NCI-H2171 treated with DMSO at 0.1 percent for 48 hours (cell line): Measurements from ENCODE around the gene SP2.

Source experiments
- DNase-seq: peaks from one replicate; lab custom pipeline; 2025; lab: John Stamatoyannopoulos, UW

SP2 gene

GRCh38 chr17:47871048-47871447 is 25.0 kb upstream of the SP2 start:
- no peak for DNase-seq

- DNase-seq, result no peak
These were observed 23.9 kb upstream of the SP2 start for GRCh38 chr17:47872019-47872650.

GRCh38 chr17:47872651-47873161 is 23.3 kb upstream of the SP2 start:
- no peak for DNase-seq

GRCh38 chr17:47873200-47874090 is 22.6 kb upstream of the SP2 start:
- DNase-seq, result no peak

GRCh38 chr17:47875011-47875985 is 20.7 kb upstream of the SP2 start:
- peak; percentile 42 for DNase-seq

- DNase-seq, result no peak
These were observed 18.5 kb upstream of the SP2 start for GRCh38 chr17:47877368-47878034.

GRCh38 chr17:47878203-47879027 is 17.6 kb upstream of the SP2 start:
- no peak for DNase-seq

- no peak for DNase-seq
These were observed 16.9 kb upstream of the SP2 start for GRCh38 chr17:47879028-47879585.

- DNase-seq, result no peak
These were observed 16.1 kb upstream of the SP2 start for GRCh38 chr17:47879776-47880454.

- DNase-seq, result no peak
These were observed 13.8 kb upstream of the SP2 start for GRCh38 chr17:47882247-47882646.

GRCh38 chr17:47882695-47883588 is 13.1 kb upstream of the SP2 start:
- DNase-seq, result no peak

GRCh38 chr17:47883589-47884426 is 12.2 kb upstream of the SP2 start:
- no peak for DNase-seq

- no peak for DNase-seq
These were observed 11.7 kb upstream of the SP2 start for GRCh38 chr17:47884427-47884740.

- DNase-seq, result no peak
These were observed 10.9 kb upstream of the SP2 start for GRCh38 chr17:47884905-47885730.

- no peak for DNase-seq
These were observed 7.7 kb upstream of the SP2 start for GRCh38 chr17:47888293-47888692.

- peak; percentile 65 for DNase-seq
These were observed 6.1 kb upstream of the SP2 start for GRCh38 chr17:47889734-47890529.
